ENCODE results near the gene YKT6. TPM values are rescaled to one million over a fixed set of nuclear protein-coding genes. Genes with fewer than 3 reads are reported as not detected.

Gene YKT6
- total and polyA plus RNA-seq, 2 of the 8 experiments (the other 6 are each of a cell fraction or from before 2014, with no cell fraction given): 75.3 to 103 TPM

- TF ChIP-seq E2F6 (IDR thresholded peaks at IDR 0.05) (no peak), USF2 (IDR thresholded peaks at IDR 0.05; ENCODE audit: low read length) (no peak), NRF1 (IDR thresholded peaks at IDR 0.05; ENCODE audit: low read depth, low read length) (no peak), CHD1 (IDR thresholded peaks at IDR 0.05; ENCODE audit: low read depth, low read length) (no peak), KDM4A (IDR thresholded peaks at IDR 0.05; ENCODE audit: low read depth, low read length, severe bottlenecking) (no peak), GABPA (IDR thresholded peaks at IDR 0.05; ENCODE audit: borderline replicate concordance, insufficient read depth, low read length) (no peak)
Observed at GRCh38 chr7:44184206-44184872, 16.4 kb upstream of the YKT6 start (continued).

Data from H1 (cell line).